SK-N-SH (cell line): Measurements from ENCODE around the gene ATE1. TPM values are rescaled to one million over a fixed set of nuclear protein-coding genes. Genes with fewer than 3 reads are reported as not detected.

Experiments used
- CTCF ChIA-PET: fragments of 300-600, 350-600 bp; formaldehyde crosslinking; extraction: SDS; loops from one replicate; lab custom pipeline; 2021; lab: Yijun Ruan, JAX
- POLR2A ChIA-PET: fragments of 350-600 bp; sonication (Branson Sonifier 250); formaldehyde crosslinking; extraction: SDS; loops from one replicate; lab custom pipeline; 2020; ENCODE audit warnings: antibody characterized with exemption, inconsistent platforms; lab: Yijun Ruan, JAX
- DNase-seq: peaks from one replicate; pipeline ENCODE4 v3.0.0; 2012
- H2AFZ ChIP-seq: fragments of 200-600 bp; sonication (generic); 2 replicates; pipeline ENCODE4 v1.8.1; 2016; ENCODE audit warnings: antibody characterized with exemption, mild to moderate bottlenecking, low read depth
- H3F3A ChIP-seq: fragments of 200-600 bp; sonication (generic); replicated peaks from 2 replicates; pipeline ENCODE3; 2016; ENCODE audit warnings: antibody characterized with exemption, mild to moderate bottlenecking; ENCODE audit not compliant: insufficient read depth
- H3K27ac ChIP-seq, 2 experiments: fragments of 200-500 bp in 1 of 2; fragments of 200-600 bp in 1 of 2; sonication (Bioruptor generic) in 1 of 2; sonication (generic), shearing (Covaris generic) in 1 of 2; 2 replicates each; pipeline versions ENCODE4 v1.5.1 to v1.6.1; 2014 to 2016; ENCODE audit warnings: low read depth in 2 of 2, inconsistent platforms in 1 of 2, low read length in 1 of 2, mild to moderate bottlenecking in 1 of 2, mixed read lengths in 1 of 2
- H3K27me3 ChIP-seq: fragments of 200-600 bp; sonication (generic), shearing (Covaris generic); 2 replicates; pipeline ENCODE4 v1.6.1; 2016; ENCODE audit warnings: mixed run types; ENCODE audit not compliant: insufficient read depth
- H3K36me3 ChIP-seq, 2 experiments: fragments of 200-500 bp in 1 of 2; fragments of 200-600 bp in 1 of 2; sonication (Bioruptor generic) in 1 of 2; sonication (generic) in 1 of 2; replicated peaks in 1 of 2; 2 replicates each; pipeline versions ENCODE3 to v1.5.1; 2014 to 2016; ENCODE audit warnings: low read length in 1 of 2, mild to moderate bottlenecking in 1 of 2; ENCODE audit not compliant: insufficient read depth in 2 of 2, control insufficient read depth in 1 of 2
- H3K4me1 ChIP-seq, 2 experiments: fragments of 200-500 bp in 1 of 2; fragments of 200-600 bp in 1 of 2; sonication (Bioruptor generic) in 1 of 2; sonication (generic), shearing (Covaris generic) in 1 of 2; 2 replicates each; pipeline versions ENCODE4 v1.5.1 to v1.6.1; 2014 to 2016; ENCODE audit warnings: low read depth in 1 of 2, low read length in 1 of 2, mixed run types in 1 of 2; ENCODE audit not compliant: insufficient read depth in 2 of 2, control insufficient read depth in 1 of 2
- H3K4me2 ChIP-seq: fragments of 200-600 bp; sonication (generic), shearing (Covaris generic); 2 replicates; pipeline ENCODE4 v1.6.1; 2017; ENCODE audit warnings: mixed run types
- H3K4me3 ChIP-seq, 2 experiments: fragments of 200-500 bp in 1 of 2; fragments of 200-600 bp in 1 of 2; sonication (Bioruptor generic) in 1 of 2; sonication (generic), shearing (Covaris generic) in 1 of 2; 2 replicates each; pipeline versions ENCODE4 v1.5.1 to v1.8.1; 2014 to 2016; ENCODE audit warnings: low read depth in 2 of 2, inconsistent platforms in 1 of 2, low read length in 1 of 2, mild to moderate bottlenecking in 1 of 2, mixed read lengths in 1 of 2, moderate library complexity in 1 of 2
- H3K79me2 ChIP-seq: fragments of 200-600 bp; sonication (generic); 2 replicates; pipeline ENCODE4 v1.8.1; 2017; ENCODE audit warnings: mild to moderate bottlenecking; ENCODE audit not compliant: insufficient read depth
- H3K9ac ChIP-seq: fragments of 200-600 bp; sonication (generic); 2 replicates; pipeline ENCODE4 v1.6.1; 2017; ENCODE audit warnings: mixed run types
- H3K9me2 ChIP-seq: fragments of 200-600 bp; sonication (generic); 2 replicates; pipeline ENCODE4 v1.6.1; 2017; ENCODE audit warnings: mixed run types
- H3K9me3 ChIP-seq: fragments of 200-600 bp; sonication (generic); 2 replicates; pipeline ENCODE4 v1.6.1; 2017; ENCODE audit warnings: mixed run types, mild to moderate bottlenecking, moderate library complexity
- H4K20me1 ChIP-seq: fragments of 200-600 bp; sonication (generic); 2 replicates; pipeline ENCODE4 v1.6.1; 2017; ENCODE audit warnings: mild to moderate bottlenecking, mixed run types; ENCODE audit not compliant: insufficient read depth
- EP300 ChIP-seq, 2 experiments: IDR thresholded peaks; 2 replicates each; pipeline versions ENCODE4 v1.4.0 to v1.6.1; 2012; ENCODE audit warnings: borderline replicate concordance in 1 of 2, low read depth in 1 of 2, low read length in 1 of 2
- EZH2phosphoT487 ChIP-seq: fragments of 200-600 bp; sonication (generic); IDR thresholded peaks from 2 replicates; pipeline ENCODE4 v1.6.1; 2017; ENCODE audit warnings: low read depth, mixed run types, mild to moderate bottlenecking, antibody characterized with exemption, moderate library complexity, borderline replicate concordance
- GABPA ChIP-seq: IDR thresholded peaks from 2 replicates; pipeline ENCODE4 v1.4.0; 2012; ENCODE audit warnings: low read depth, mild to moderate bottlenecking
- MEF2A ChIP-seq: IDR thresholded peaks from 2 replicates; pipeline ENCODE4 v1.4.0; 2012; ENCODE audit warnings: low read depth, borderline replicate concordance
- MXI1 ChIP-seq: IDR thresholded peaks from 2 replicates; pipeline ENCODE4 v1.6.1; 2012; ENCODE audit warnings: mild to moderate bottlenecking, low read depth, low read length, improper control_type of control experiment
- NFIC ChIP-seq: IDR thresholded peaks from 2 replicates; pipeline ENCODE4 v1.4.0; 2012; ENCODE audit warnings: borderline replicate concordance
- NRF1 ChIP-seq: IDR thresholded peaks from 2 replicates; pipeline ENCODE4 v1.6.1; 2012; ENCODE audit warnings: low read depth, mild to moderate bottlenecking, low read length
- PBX3 ChIP-seq: IDR thresholded peaks from 2 replicates; pipeline ENCODE4; 2012
- RAD21 ChIP-seq: IDR thresholded peaks from 2 replicates; pipeline ENCODE4 v1.6.1; 2012; ENCODE audit warnings: mild to moderate bottlenecking, low read length
- REST ChIP-seq: IDR thresholded peaks from 2 replicates; pipeline ENCODE4 v1.6.1; 2012; ENCODE audit warnings: mild to moderate bottlenecking, low read depth, low read length, moderate library complexity
- RFX5 ChIP-seq: IDR thresholded peaks from 2 replicates; pipeline ENCODE4 v1.6.1; 2012; ENCODE audit warnings: mild to moderate bottlenecking, improper control_type of control experiment, low read length
- RXRA ChIP-seq: IDR thresholded peaks from 2 replicates; pipeline ENCODE4 v1.4.0; 2012; ENCODE audit warnings: low read depth, mild to moderate bottlenecking, borderline replicate concordance
- SIN3A ChIP-seq: IDR thresholded peaks from 2 replicates; pipeline ENCODE4 v1.6.1; 2012; ENCODE audit warnings: low read depth, mild to moderate bottlenecking, low read length, moderate library complexity, borderline replicate concordance
- SMC3 ChIP-seq: IDR thresholded peaks from 2 replicates; pipeline ENCODE4 v1.6.1; 2012; ENCODE audit warnings: low read depth, low read length, improper control_type of control experiment
- TAF1 ChIP-seq: IDR thresholded peaks from 2 replicates; pipeline ENCODE4 v1.6.1; 2012; ENCODE audit warnings: low read depth, mild to moderate bottlenecking, low read length, moderate library complexity, borderline replicate concordance
- TCF12 ChIP-seq: IDR thresholded peaks from 2 replicates; pipeline ENCODE4 v1.4.0; 2012
- TEAD4 ChIP-seq: IDR thresholded peaks from 2 replicates; pipeline ENCODE4 v1.4.0; 2012; ENCODE audit warnings: mild to moderate bottlenecking, borderline replicate concordance; ENCODE audit not compliant: insufficient read depth
- YY1 ChIP-seq: IDR thresholded peaks from 2 replicates; pipeline ENCODE4 v1.4.0; 2012; ENCODE audit warnings: low read depth, mild to moderate bottlenecking
- WGBS: methylation state at CpG from one replicate; pipeline ENCODE4 v1.1.6; 2017; ENCODE audit warnings: low lambda C conversion rate; 5-methylcytosine and 5-hydroxymethylcytosine counted together
- polyA plus RNA-seq, 3 experiments: library from polyadenylated mRNA; depleted of rRNA; stranded (reverse); fragments of >200 nt; gene quantifications; 2 replicates each; pipeline ENCODE4 v1.2.3, GENCODE V29; 2012
- TF ChIP-seq, protein P1 (sequence below): IDR thresholded peaks from 2 replicates; pipeline ENCODE4 v1.4.0; 2012; ENCODE audit warnings: low read depth, borderline replicate concordance
- TF ChIP-seq, protein P2 (sequence below): IDR thresholded peaks from 2 replicates; pipeline ENCODE4 v1.4.0; 2012; ENCODE audit warnings: low read depth

ATE1 gene
- polyA plus RNA-seq, 1 of the 3 experiments (the other 2 are of a cell fraction): 6.3 TPM

- Histone ChIP-seq H3K4me3 (no peak overlapping the region), H3K9me2 (no peaks in the 10 kb centered on the region), H4K20me1 (no peaks in the 10 kb centered on the region), H3K4me2 (no peak overlapping the region), H3K27ac (no peak overlapping the region), H3K36me3 (peaks cover 5 to 9% of the 10 kb centered on the region in 2 experiments), H3K27me3 (no peaks in the 10 kb centered on the region), H3K9me3 (no peaks in the 10 kb centered on the region), H3K9ac (no peak overlapping the region), H3F3A (no peaks in the 10 kb centered on the region), H3K79me2 (no peaks in the 10 kb centered on the region), H2AFZ (no peak overlapping the region), H3K4me1 (no peaks in the 10 kb centered on the region)
- 96% methylated on average over 3 of the region's 3 CpGs for WGBS
- TF ChIP-seq SIN3A: no peak
- TF ChIP-seq TCF12: no peak
- TF ChIP-seq EP300 (IDR thresholded peaks at IDR 0.05; ENCODE audit: borderline replicate concordance in 1 of 2, low read depth in 1 of 2, low read length in 1 of 2): no peak
- no peak for TF ChIP-seq RFX5
- no peak for TF ChIP-seq TEAD4
- TF ChIP-seq NRF1: no peak
- TF ChIP-seq MXI1: no peak
- TF ChIP-seq GABPA: no peak
- no peak for TF ChIP-seq RAD21
- TF ChIP-seq YY1: no peak
- TF ChIP-seq PBX3: no peak
- no peak for TF ChIP-seq RXRA
- no peak for TF ChIP-seq REST
- TF ChIP-seq MEF2A: no peak
- TF ChIP-seq NFIC: no peak
- TF ChIP-seq, protein P1, sequence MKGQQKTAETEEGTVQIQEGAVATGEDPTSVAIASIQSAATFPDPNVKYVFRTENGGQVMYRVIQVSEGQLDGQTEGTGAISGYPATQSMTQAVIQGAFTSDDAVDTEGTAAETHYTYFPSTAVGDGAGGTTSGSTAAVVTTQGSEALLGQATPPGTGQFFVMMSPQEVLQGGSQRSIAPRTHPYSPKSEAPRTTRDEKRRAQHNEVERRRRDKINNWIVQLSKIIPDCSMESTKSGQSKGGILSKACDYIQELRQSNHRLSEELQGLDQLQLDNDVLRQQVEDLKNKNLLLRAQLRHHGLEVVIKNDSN: no peak
- no peak for TF ChIP-seq TAF1
- no peak for TF ChIP-seq SMC3
- TF ChIP-seq EZH2phosphoT487: no peak
- TF ChIP-seq, protein P2, sequence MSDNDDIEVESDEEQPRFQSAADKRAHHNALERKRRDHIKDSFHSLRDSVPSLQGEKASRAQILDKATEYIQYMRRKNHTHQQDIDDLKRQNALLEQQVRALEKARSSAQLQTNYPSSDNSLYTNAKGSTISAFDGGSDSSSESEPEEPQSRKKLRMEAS: no peak
- DNase-seq: no peak
- ChIA-PET CTCF (no interaction called here), POLR2A (no interaction called here)
These were observed 67.0 kb downstream of the ATE1 start for GRCh38 chr10:121860810-121861209.
